Uterine smooth muscle cell (primary cell): ENCODE measurements around the gene KHNYN. TPM values are rescaled to one million over a fixed set of nuclear protein-coding genes. Genes with fewer than 3 reads are reported as not detected.

Experiments used
- total RNA-seq: library from RNA; depleted of rRNA; stranded (reverse); fragments of >200 nt; gene quantifications from 2 replicates; pipeline ENCODE4 v1.2.3, GENCODE V29; 2014

KHNYN gene
- total RNA-seq, result 60.5 and 61.6 TPM in 2 replicates

DNA sequence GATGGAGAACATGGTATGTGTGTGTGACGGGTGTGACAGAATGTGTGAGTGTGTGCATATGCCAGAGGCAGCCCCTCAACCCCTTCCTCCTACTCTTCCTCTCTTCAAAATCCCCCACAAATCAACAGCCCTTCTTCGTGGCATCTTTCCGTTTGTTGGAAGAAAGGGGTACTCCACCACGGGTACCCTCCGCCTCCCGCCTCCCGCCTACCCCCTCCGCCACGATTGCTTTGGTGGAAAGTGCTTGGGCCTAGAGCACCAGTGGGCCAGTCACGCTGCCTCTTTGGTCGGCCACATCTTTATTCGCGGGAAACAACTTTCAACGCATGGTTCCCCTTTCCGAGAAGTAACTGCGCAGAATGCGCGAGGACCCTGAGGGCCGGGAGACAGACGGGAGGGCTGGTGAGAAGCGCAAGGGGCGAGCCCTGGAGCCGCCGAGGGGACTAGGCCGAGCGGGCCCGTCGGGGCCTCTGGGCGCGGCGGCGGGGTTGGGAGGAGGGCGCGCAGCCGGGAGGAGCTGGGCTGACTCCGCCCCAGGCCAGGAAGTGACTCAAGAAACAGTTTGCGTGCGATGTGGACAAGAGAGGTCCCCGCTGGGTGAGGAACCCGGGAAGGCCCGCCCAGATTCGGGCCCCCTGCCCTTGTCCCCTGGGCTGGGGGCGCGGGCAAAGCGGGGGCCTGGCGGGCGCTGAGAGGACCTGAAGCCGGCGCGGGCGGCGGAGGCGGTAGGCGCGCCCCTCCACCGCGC is at the start of gene KHNYN, which contains the start of gene CBLN3:
TSS of gene KHNYN (plus strand) at position 560 of the 748 bp plus-strand sequence. CDS start 777 bp downstream, outside the sequence.
TSS of gene CBLN3 (minus strand) at position 274 of the 748 bp plus-strand sequence. CDS start 614 bp downstream, outside the sequence.

DNA sequence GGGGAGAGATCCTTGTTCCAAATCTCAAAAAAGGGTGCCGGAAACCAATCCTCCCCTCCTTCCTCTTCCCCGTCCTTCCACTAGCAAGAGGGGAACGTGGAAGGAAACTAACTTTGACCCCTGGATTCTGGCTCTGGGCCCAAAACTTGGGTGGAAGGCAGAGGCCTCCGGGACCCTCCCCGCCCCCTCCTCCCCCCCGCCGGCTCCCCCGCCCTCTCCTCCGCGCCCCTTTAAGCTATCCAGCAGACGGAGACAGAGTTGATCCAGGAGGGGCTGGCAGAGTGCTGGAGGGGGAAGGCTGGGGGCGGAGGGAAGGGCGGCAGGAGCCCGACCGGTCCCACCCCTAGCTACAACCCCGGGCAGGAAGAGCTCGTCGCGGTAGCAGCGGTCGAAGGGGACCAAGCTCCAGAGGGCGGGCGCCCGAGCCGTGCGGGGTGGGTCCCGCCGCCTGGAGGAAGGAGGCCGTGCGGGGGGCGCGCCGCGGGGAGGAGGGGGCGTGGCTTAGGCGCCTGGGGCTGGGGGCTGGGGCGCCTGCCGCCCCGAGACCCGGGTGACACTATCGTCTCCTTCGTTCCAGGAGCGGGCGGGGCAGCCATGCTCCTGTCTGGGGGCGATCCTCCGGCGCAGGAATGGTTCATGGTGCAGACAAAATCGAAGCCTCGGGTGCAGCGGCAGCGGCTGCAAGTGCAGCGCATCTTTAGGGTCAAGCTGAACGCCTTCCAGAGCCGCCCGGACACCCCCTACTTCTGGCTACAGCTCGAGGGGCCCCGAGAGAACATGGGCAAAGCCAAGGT is 30.9 kb upstream of the KHNYN start, which contains the start of gene NYNRIN:
TSS of gene NYNRIN (plus strand) at position 351 of the 794 bp plus-strand sequence. CDS start at position 595, 244 bp downstream.

GRCh38 chr14:24442240-24443052 is 12.7 kb downstream of the KHNYN start, which contains the start of gene SDR39U1:
SDR39U1 (minus strand) TSS chr14:24442776; CDS start chr14:24442769, 7 bp downstream.

Other genes with a start within 250 kb of the KHNYN start
- 47.9 and 71.6 TPM in 2 replicates for gene IPO4, start 241.1 kb upstream of the KHNYN start, total RNA-seq
- gene TM9SF1, start 234.5 kb upstream of the KHNYN start, total RNA-seq, result 74.9 and 79.5 TPM in 2 replicates
- gene TSSK4, start 224.3 kb upstream of the KHNYN start, total RNA-seq, result 0.11 TPM in 1 of 2 replicates, not detected in the other
- 32.7 and 38.6 TPM in 2 replicates for gene CHMP4A, start 216.5 kb upstream of the KHNYN start, total RNA-seq
- 18.9 and 23.2 TPM in 2 replicates for gene MDP1, start 213.9 kb upstream of the KHNYN start, total RNA-seq
- 163 and 222 TPM in 2 replicates for gene NEDD8, start 197.6 kb upstream of the KHNYN start, total RNA-seq
- gene GMPR2, start 197.0 kb upstream of the KHNYN start, total RNA-seq, result 57.1 and 69.0 TPM in 2 replicates
- 59.9 and 69.5 TPM in 2 replicates for gene TINF2, start 187.3 kb upstream of the KHNYN start, total RNA-seq
- 0.25 and 0.55 TPM in 2 replicates for gene TGM1, start 166.8 kb upstream of the KHNYN start, total RNA-seq
- 17.9 and 28.6 TPM in 2 replicates for gene RABGGTA, start 158.4 kb upstream of the KHNYN start, total RNA-seq
- 13.3 and 19.2 TPM in 2 replicates for gene DHRS1, start 130.2 kb upstream of the KHNYN start, total RNA-seq
- gene NOP9, start 130.1 kb upstream of the KHNYN start, total RNA-seq, result 22.6 and 29.0 TPM in 2 replicates
- 1.6 and 2.9 TPM in 2 replicates for gene CIDEB, start 122.0 kb upstream of the KHNYN start, total RNA-seq
- gene LTB4R2, start 119.8 kb upstream of the KHNYN start, total RNA-seq, result 3.7 and 3.8 TPM in 2 replicates
- 1.2 and 1.5 TPM in 2 replicates for gene LTB4R, start 118.5 kb upstream of the KHNYN start, total RNA-seq
- 5.1 and 8.1 TPM in 2 replicates for gene ADCY4, start 94.9 kb upstream of the KHNYN start, total RNA-seq
- gene RIPK3, start 90.0 kb upstream of the KHNYN start, total RNA-seq, result 0.50 and 1.00 TPM in 2 replicates
- 62.5 and 76.2 TPM in 2 replicates for gene NFATC4, start 61.8 kb upstream of the KHNYN start, total RNA-seq
- 9.1 and 13.2 TPM in 2 replicates for gene NYNRIN, start 31.0 kb upstream of the KHNYN start, total RNA-seq
- gene CBLN3, start 286 bp upstream of the KHNYN start, total RNA-seq, result 1.5 and 5.5 TPM in 2 replicates
- 11.6 and 12.9 TPM in 2 replicates for gene SDR39U1, start 12.8 kb downstream of the KHNYN start, total RNA-seq
- gene CMA1, start 78.3 kb downstream of the KHNYN start, total RNA-seq, result not detected in 2 replicates
- gene CTSG, start 146.3 kb downstream of the KHNYN start, total RNA-seq, result not detected in 2 replicates
- not detected in 2 replicates for gene GZMH, start 179.7 kb downstream of the KHNYN start, total RNA-seq
- gene GZMB, start 204.2 kb downstream of the KHNYN start, total RNA-seq, result not detected in 2 replicates